Esophagus muscularis mucosa (tissue), 4 donors: Measurements from ENCODE around the gene FMN2. TPM values are rescaled to one million over a fixed set of nuclear protein-coding genes. Genes with fewer than 3 reads are reported as not detected.

Source experiments
- DNase-seq: peaks from one replicate; pipeline ENCODE4 v3.0.0-alpha.2; 2017; ENCODE audit errors: extremely low spot score
- H3K27ac ChIP-seq, 4 donors: fragments of 200-600 bp; sonication (generic); replicated peaks in 1 of 4; 1 replicate in 3 of 4; 2 replicates in 1 of 4; pipeline ENCODE4 v1.5.1; 2016 to 2019; ENCODE audit warnings: mild to moderate bottlenecking in 1 of 4
- H3K27me3 ChIP-seq, 4 donors: fragments of 200-600 bp; sonication (generic); one replicate each; pipeline versions ENCODE4 v1.5.1 to v1.6.0; 2016 to 2019
- H3K36me3 ChIP-seq, 4 donors: fragments of 200-600 bp; sonication (generic); one replicate each; pipeline ENCODE4 v1.5.1; 2016 to 2019
- H3K4me1 ChIP-seq, 4 donors: fragments of 200-600 bp; sonication (generic); one replicate each; pipeline ENCODE4 v1.5.1; 2016 to 2019
- H3K4me3 ChIP-seq, 4 donors: fragments of 200-600 bp; sonication (generic); 1 replicate in 2 of 4; 2 replicates in 2 of 4; pipeline ENCODE4 v1.5.1; 2016 to 2019; ENCODE audit warnings: mild to moderate bottlenecking in 4 of 4, moderate library complexity in 1 of 4
- H3K9me3 ChIP-seq, 4 donors: fragments of 200-600 bp; sonication (generic); 1 replicate in 3 of 4; 2 replicates in 1 of 4; pipeline ENCODE4 v1.5.1; 2016 to 2019
- CTCF ChIP-seq, 3 experiments: fragments of 200-600 bp in 2 of 3; fragments of 450-650 bp in 1 of 3; sonication (generic) in 2 of 3; IDR thresholded peaks; one replicate each; pipeline ENCODE4 v1.5.1; 2017 to 2019; ENCODE audit warnings: antibody characterized with exemption in 3 of 3, mild to moderate bottlenecking in 2 of 3, moderate library complexity in 1 of 3
- EP300 ChIP-seq: sonication (generic); formaldehyde crosslinking; IDR thresholded peaks from one replicate; pipeline ENCODE4 v1.6.1; 2017; ENCODE audit warnings: antibody characterized with exemption
- POLR2A ChIP-seq: fragments of 450-650 bp; IDR thresholded peaks from one replicate; pipeline ENCODE4 v1.6.1; 2017; ENCODE audit warnings: antibody characterized with exemption, moderate library complexity, mild to moderate bottlenecking, low read depth
- POLR2AphosphoS5 ChIP-seq, 2 donors: sonication (generic); formaldehyde crosslinking; IDR thresholded peaks; one replicate each; pipeline ENCODE4 v1.6.1; 2017; ENCODE audit warnings: antibody characterized with exemption in 2 of 2
- WGBS: methylation state at CpG from one replicate; pipeline ENCODE4 v1.1.5; 2018; 5-methylcytosine and 5-hydroxymethylcytosine counted together
- intact Hi-C: fragments of 100-400 bp; cut with DNase I; formaldehyde crosslinking; loops from one replicate; pipeline ENCODE4 v1.15.1; 2023
- total RNA-seq, 4 donors: library from RNA; depleted of rRNA; stranded (reverse); fragments of >200 nt; gene quantifications; one replicate each; pipeline versions ENCODE4 v1.1.0 to v1.2.1, GENCODE V29; 2016

Gene FMN2
- total RNA-seq, 4 donors from 2014 or later = 0.32 to 2.5 (median 1.4) TPM

- Histone ChIP-seq H3K27me3 (no peaks in the 10 kb centered on the region), H3K4me3 (no peak overlapping the region), H3K36me3 (no peaks in the 10 kb centered on the region), H3K9me3 (no peaks in the 10 kb centered on the region), H3K4me1 (peaks cover 0 to 6% (median 0%) of the 10 kb centered on the region in 4 donors), H3K27ac (no peak overlapping the region)
- no peak for TF ChIP-seq POLR2A
- TF ChIP-seq EP300 = no peak
- no peak for TF ChIP-seq POLR2AphosphoS5 (IDR thresholded peaks at IDR 0.05)
- no peak for TF ChIP-seq CTCF (IDR thresholded peaks at IDR 0.05)
- WGBS = 52% methylated on average over 3 of the region's 3 CpGs
- no peak for DNase-seq
- intact Hi-C loops = no loop called here
Observed at GRCh38 chr1:240294566-240294965, 202.9 kb downstream of the FMN2 start.

- H3K9me3 ChIP-seq = no peaks in the 10 kb centered on the region
- 66% methylated on average over 2 of the region's 2 CpGs for WGBS
- H3K27me3 ChIP-seq = no peaks in the 10 kb centered on the region
- H3K36me3 ChIP-seq = no peaks in the 10 kb centered on the region
- TF ChIP-seq POLR2AphosphoS5 (IDR thresholded peaks at IDR 0.05) = no peak
- no peak for TF ChIP-seq EP300
- no peak for TF ChIP-seq POLR2A
- TF ChIP-seq CTCF (IDR thresholded peaks at IDR 0.05) = no peak
- intact Hi-C loops = no loop called here
- no peak overlapping the region for H3K4me3 ChIP-seq
- H3K27ac ChIP-seq = no peak overlapping the region
- peaks cover 0 to 6% (median 0%) of the 10 kb centered on the region in 4 donors for H3K4me1 ChIP-seq
- DNase-seq = no peak
Observed at GRCh38 chr1:240295811-240296210, 204.1 kb downstream of the FMN2 start.

- Histone ChIP-seq H3K9me3 (peaks cover 0 to 7% (median 0%) of the 10 kb centered on the region in 4 donors), H3K27ac (no peak overlapping the region), H3K27me3 (no peaks in the 10 kb centered on the region), H3K36me3 (no peaks in the 10 kb centered on the region), H3K4me3 (no peak overlapping the region), H3K4me1 (peaks cover 0 to 4% (median 1%) of the 10 kb centered on the region in 4 donors)
- TF ChIP-seq EP300 (no peak), POLR2A (no peak), CTCF (IDR thresholded peaks at IDR 0.05) (no peak), POLR2AphosphoS5 (IDR thresholded peaks at IDR 0.05) (no peak)
- whole genome bisulfite sequencing = 93% methylated on average over 5 of the region's 5 CpGs
- DNase-seq = no peak
- intact Hi-C loops = no loop called here
Observed at GRCh38 chr1:240304466-240304865, 212.8 kb downstream of the FMN2 start.

- no peak overlapping the region for H3K4me3 ChIP-seq
- peaks cover 0 to 15% (median 9%) of the 10 kb centered on the region in 4 donors for H3K4me1 ChIP-seq
- H3K36me3 ChIP-seq = no peaks in the 10 kb centered on the region
- intact Hi-C loops = no loop called here
- no peaks in the 10 kb centered on the region for H3K27me3 ChIP-seq
- DNase-seq = no peak
- TF ChIP-seq CTCF (IDR thresholded peaks at IDR 0.05) = no peak
- peaks cover 0 to 7% (median 0%) of the 10 kb centered on the region in 4 donors for H3K9me3 ChIP-seq
- WGBS = 45% methylated on average over 2 of the region's 2 CpGs
- H3K27ac ChIP-seq = no peak overlapping the region
Observed at GRCh38 chr1:240306673-240307072, 215.0 kb downstream of the FMN2 start.

- Histone ChIP-seq H3K36me3 (no peaks in the 10 kb centered on the region), H3K4me3 (no peak overlapping the region), H3K9me3 (peaks cover 0 to 5% (median 0%) of the 10 kb centered on the region in 4 donors), H3K4me1 (peaks cover 0 to 18% (median 9%) of the 10 kb centered on the region in 4 donors), H3K27ac (no peak overlapping the region), H3K27me3 (no peaks in the 10 kb centered on the region)
- DNase-seq = no peak
- TF ChIP-seq CTCF (IDR thresholded peaks at IDR 0.05) = no peak
- no peak for TF ChIP-seq POLR2AphosphoS5 (IDR thresholded peaks at IDR 0.05)
- TF ChIP-seq EP300 = no peak
- no peak for TF ChIP-seq POLR2A
- intact Hi-C loops = no loop called here
- 65% methylated on average over 3 of the region's 3 CpGs for WGBS
Observed at GRCh38 chr1:240308096-240308495, 216.4 kb downstream of the FMN2 start.
